ENCODE measurements around the gene HK2. TPM values are rescaled to one million over a fixed set of nuclear protein-coding genes. Genes with fewer than 3 reads are reported as not detected.
"Not testable (repeated sequence)": the region's sequence is repeated elsewhere in the genome, so short reads cannot be mapped to it uniquely, and the experiment has no call there.

HK2 gene
- total RNA-seq, 1 donor from 2014 or later, result 27.6 TPM

- no peak for TF ChIP-seq CTCF (conservative IDR thresholded peaks at IDR 0.05)
Observed at GRCh38 chr2:74887960-74888700, 54.2 kb downstream of the HK2 start.

GRCh38 chr2:74889159-74889558 lies 55.2 kb downstream of the HK2 start:
- no peak for TF ChIP-seq CTCF (conservative IDR thresholded peaks at IDR 0.05)
- Mint-ChIP-seq H3K27ac (no peak overlapping the region), H3K36me3 (peaks cover 33% of the 10 kb centered on the region), H3K4me3 (no peak overlapping the region), H3K4me1 (ENCODE audit: unreplicated experiment) (no peaks in the 10 kb centered on the region), H3K9me3 (no peaks in the 10 kb centered on the region), H3K27me3 (no peaks in the 10 kb centered on the region)
- DNase-seq (ENCODE audit: extremely low spot score, unreplicated experiment), result no peak

More at GRCh38 chr2:74887960-74888700, 54.2 kb downstream of the HK2 start:
- Mint-ChIP-seq H3K4me3 (no peak overlapping the region), H3K9me3 (no peaks in the 10 kb centered on the region), H3K36me3 (peaks cover 30% of the 10 kb centered on the region), H3K4me1 (ENCODE audit: unreplicated experiment) (no peaks in the 10 kb centered on the region), H3K27ac (no peak overlapping the region), H3K27me3 (no peaks in the 10 kb centered on the region)
- DNase-seq (ENCODE audit: extremely low spot score, unreplicated experiment), result no peak

- H3K9me3 Mint-ChIP-seq, result no peaks in the 10 kb centered on the region
- no peaks in the 10 kb centered on the region for H3K27me3 Mint-ChIP-seq
- H3K4me3 Mint-ChIP-seq, result no peak overlapping the region
- no peak for DNase-seq (ENCODE audit: extremely low spot score, unreplicated experiment)
- peaks cover 29% of the 10 kb centered on the region for H3K36me3 Mint-ChIP-seq
- no peak overlapping the region for H3K27ac Mint-ChIP-seq
- no peaks in the 10 kb centered on the region for H3K4me1 Mint-ChIP-seq (ENCODE audit: unreplicated experiment)
- no peak for TF ChIP-seq CTCF (conservative IDR thresholded peaks at IDR 0.05)
Observed at GRCh38 chr2:74890711-74891110, 56.8 kb downstream of the HK2 start.

- no peak for TF ChIP-seq CTCF (conservative IDR thresholded peaks at IDR 0.05)
- Mint-ChIP-seq H3K27me3 (no peaks in the 10 kb centered on the region), H3K4me3 (no peak overlapping the region), H3K4me1 (ENCODE audit: unreplicated experiment) (no peaks in the 10 kb centered on the region), H3K27ac (no peak overlapping the region), H3K36me3 (peaks cover 27% of the 10 kb centered on the region), H3K9me3 (no peaks in the 10 kb centered on the region)
- DNase-seq (ENCODE audit: extremely low spot score, unreplicated experiment), result no peak
Observed at GRCh38 chr2:74891136-74891764, 57.3 kb downstream of the HK2 start.

- not testable (repeated sequence) for H3K4me3 Mint-ChIP-seq, H3K27ac Mint-ChIP-seq
- peaks cover 22% of the 10 kb centered on the region for H3K36me3 Mint-ChIP-seq
Observed at GRCh38 chr2:74891816-74892215, 57.9 kb downstream of the HK2 start.

GRCh38 chr2:74892609-74893008 lies 58.7 kb downstream of the HK2 start:
- no peaks in the 10 kb centered on the region for H3K27me3 Mint-ChIP-seq
- DNase-seq (ENCODE audit: extremely low spot score, unreplicated experiment), result no peak

More at GRCh38 chr2:74891816-74892215, 57.9 kb downstream of the HK2 start:
- H3K9me3 Mint-ChIP-seq; H3K4me1 Mint-ChIP-seq (ENCODE audit: unreplicated experiment); H3K27me3 Mint-ChIP-seq; DNase-seq (ENCODE audit: extremely low spot score, unreplicated experiment): not testable (repeated sequence)

More at GRCh38 chr2:74892609-74893008, 58.7 kb downstream of the HK2 start:
- Mint-ChIP-seq H3K9me3 (no peaks in the 10 kb centered on the region), H3K27ac (no peak overlapping the region), H3K36me3 (peaks cover 21% of the 10 kb centered on the region), H3K4me3 (no peak overlapping the region), H3K4me1 (ENCODE audit: unreplicated experiment) (no peaks in the 10 kb centered on the region)
- no peak for TF ChIP-seq CTCF (conservative IDR thresholded peaks at IDR 0.05)

Data from type B pancreatic cell (in vitro differentiated cells).